BJ (cell line): ENCODE results near the gene NFASC. TPM values are rescaled to one million over a fixed set of nuclear protein-coding genes. Genes with fewer than 3 reads are reported as not detected.

Experiments used
- CTCF ChIA-PET: fragments of 350-600 bp; formaldehyde crosslinking; extraction: SDS; loops from one replicate; lab custom pipeline; 2021; ENCODE audit warnings: antibody characterized with exemption, inconsistent platforms; lab: Yijun Ruan, JAX
- POLR2A ChIA-PET: fragments of 300-600 bp; sonication (Branson Sonifier 250); formaldehyde crosslinking; extraction: SDS; loops from one replicate; lab custom pipeline; 2021; ENCODE audit warnings: antibody characterized with exemption; lab: Charles Lee
- DNase-seq: peaks from one replicate; pipeline ENCODE4 v3.0.0-alpha.2; 2011; ENCODE audit warnings: low read depth
- H3K27me3 ChIP-seq: 2 replicates; pipeline ENCODE4 v1.6.0; 2011; ENCODE audit warnings: low read length; ENCODE audit not compliant: control insufficient read depth, insufficient read depth
- H3K36me3 ChIP-seq: 2 replicates; pipeline ENCODE4 v1.5.1; 2011; ENCODE audit warnings: low read length; ENCODE audit not compliant: control insufficient read depth, insufficient read depth
- H3K4me3 ChIP-seq: 2 replicates; pipeline ENCODE4 v1.5.1; 2011; ENCODE audit warnings: low read depth, mild to moderate bottlenecking, control low read depth, low read length
- polyA plus RNA-seq: library from polyadenylated mRNA; depleted of rRNA; stranded (reverse); fragments of >200 nt; gene quantifications from 2 replicates; pipeline ENCODE4 v1.2.3, GENCODE V29; 2011
- TF ChIP-seq, protein P1 (sequence below): IDR thresholded peaks from 2 replicates; pipeline ENCODE4 v1.5.1; 2011; ENCODE audit warnings: low read depth, mild to moderate bottlenecking, control low read depth, inconsistent platforms, low read length, moderate library complexity; ENCODE audit not compliant: insufficient read depth

Gene NFASC
- polyA plus RNA-seq, 1 experiment = 10.9 TPM

DNA sequence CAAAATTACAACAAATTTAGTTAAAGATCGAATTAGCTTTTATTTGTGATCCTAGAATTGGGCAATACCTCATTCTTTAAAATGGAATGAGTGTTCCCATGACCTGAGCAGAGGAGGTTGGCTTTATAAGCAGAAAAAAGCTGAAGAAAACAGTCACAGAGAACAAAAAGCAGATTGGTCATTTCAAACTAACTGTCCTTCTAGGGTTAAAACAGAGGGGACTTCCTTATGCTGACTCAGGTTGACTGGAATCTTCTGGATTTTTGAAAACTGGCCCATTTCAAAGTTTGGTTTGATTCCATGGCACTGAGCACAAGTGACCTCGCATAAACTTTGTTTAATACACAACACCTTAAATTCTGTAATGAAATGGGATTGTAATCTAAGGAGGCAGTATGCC is 17.6 kb downstream of the NFASC start:
- ChIA-PET POLR2A (no interaction called here), CTCF (interaction anchor here (1.5 to 1.7 kb wide), 2 partner anchors 53 to 81 kb away, joined by 5 to 8 read pairs; no protein-coding TSS in a partner anchor)
- no peaks in the 10 kb centered on the region for H3K27me3 ChIP-seq
- no peaks in the 10 kb centered on the region for H3K36me3 ChIP-seq
- TF ChIP-seq, protein P1, sequence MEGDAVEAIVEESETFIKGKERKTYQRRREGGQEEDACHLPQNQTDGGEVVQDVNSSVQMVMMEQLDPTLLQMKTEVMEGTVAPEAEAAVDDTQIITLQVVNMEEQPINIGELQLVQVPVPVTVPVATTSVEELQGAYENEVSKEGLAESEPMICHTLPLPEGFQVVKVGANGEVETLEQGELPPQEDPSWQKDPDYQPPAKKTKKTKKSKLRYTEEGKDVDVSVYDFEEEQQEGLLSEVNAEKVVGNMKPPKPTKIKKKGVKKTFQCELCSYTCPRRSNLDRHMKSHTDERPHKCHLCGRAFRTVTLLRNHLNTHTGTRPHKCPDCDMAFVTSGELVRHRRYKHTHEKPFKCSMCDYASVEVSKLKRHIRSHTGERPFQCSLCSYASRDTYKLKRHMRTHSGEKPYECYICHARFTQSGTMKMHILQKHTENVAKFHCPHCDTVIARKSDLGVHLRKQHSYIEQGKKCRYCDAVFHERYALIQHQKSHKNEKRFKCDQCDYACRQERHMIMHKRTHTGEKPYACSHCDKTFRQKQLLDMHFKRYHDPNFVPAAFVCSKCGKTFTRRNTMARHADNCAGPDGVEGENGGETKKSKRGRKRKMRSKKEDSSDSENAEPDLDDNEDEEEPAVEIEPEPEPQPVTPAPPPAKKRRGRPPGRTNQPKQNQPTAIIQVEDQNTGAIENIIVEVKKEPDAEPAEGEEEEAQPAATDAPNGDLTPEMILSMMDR = no peak
- DNase-seq = peak; percentile 47
- no peak overlapping the region for H3K4me3 ChIP-seq

DNA sequence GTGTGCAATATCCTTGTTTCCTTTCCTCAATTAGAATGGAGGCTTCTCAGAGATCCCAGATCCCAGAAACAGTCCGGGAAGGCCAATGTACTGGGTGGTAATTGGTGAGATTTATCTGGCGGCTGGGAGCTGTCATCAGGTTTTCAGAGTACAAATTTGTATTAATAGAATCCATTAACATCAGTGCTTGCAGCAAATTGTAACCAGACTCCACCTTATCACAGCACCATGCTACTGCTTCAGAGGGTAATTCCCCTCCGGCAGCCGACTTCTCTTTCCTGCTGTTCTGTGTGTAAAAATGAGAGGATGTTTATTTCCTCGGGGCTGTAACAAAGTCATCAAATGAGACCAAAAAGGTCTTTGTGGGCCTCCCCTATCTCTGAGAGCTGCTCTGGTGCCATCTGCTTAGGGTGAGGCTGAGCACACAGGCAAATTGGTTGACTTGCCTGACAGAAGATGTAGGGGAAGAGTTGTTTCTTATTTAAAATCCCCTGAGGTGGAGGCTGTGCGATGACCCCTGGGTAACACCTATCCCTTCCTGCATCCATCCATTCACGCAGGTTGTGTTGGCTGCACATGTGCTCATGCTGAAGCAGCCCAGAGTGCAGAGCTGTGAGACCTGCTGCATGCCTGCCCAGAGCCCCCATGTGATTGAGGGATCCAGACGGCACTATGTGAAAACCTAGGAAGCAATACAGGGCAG is 19.2 kb downstream of the NFASC start:
- no peak overlapping the region for H3K4me3 ChIP-seq
- TF ChIP-seq, protein P1 = no peak
- H3K27me3 ChIP-seq = no peaks in the 10 kb centered on the region
- no peaks in the 10 kb centered on the region for H3K36me3 ChIP-seq
- DNase-seq = no peak
- POLR2A ChIA-PET = no interaction called here
- CTCF ChIA-PET = interaction anchor here (0.6 to 0.8 kb wide), 3 partner anchors 34 to 83 kb away, joined by 3 to 5 read pairs (median 4); no protein-coding TSS in a partner anchor

DNA sequence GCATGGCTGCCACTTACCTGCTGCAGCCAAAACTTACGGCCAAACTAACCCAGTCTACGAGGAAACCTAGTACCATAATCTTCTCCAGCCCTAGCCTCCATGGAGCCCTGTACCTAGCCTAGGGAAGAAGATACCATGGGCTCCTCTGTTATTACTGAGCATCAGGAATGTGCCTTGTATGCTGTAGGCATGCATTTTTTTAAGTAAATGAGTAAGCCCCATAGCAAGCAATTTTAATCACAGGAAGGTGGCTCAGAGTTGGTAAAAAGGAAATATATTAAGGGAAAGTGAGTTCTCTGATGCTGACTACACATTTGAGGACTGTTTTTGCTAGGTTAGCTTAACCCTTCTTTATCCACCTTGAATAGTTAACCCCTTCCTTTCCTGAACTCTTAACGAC is 21.2 kb downstream of the NFASC start:
- TF ChIP-seq, protein P1 = no peak
- CTCF ChIA-PET = no interaction called here
- Histone ChIP-seq H3K4me3 (no peak overlapping the region), H3K27me3 (no peaks in the 10 kb centered on the region), H3K36me3 (no peaks in the 10 kb centered on the region)
- no peak for DNase-seq
- POLR2A ChIA-PET = no interaction called here

DNA sequence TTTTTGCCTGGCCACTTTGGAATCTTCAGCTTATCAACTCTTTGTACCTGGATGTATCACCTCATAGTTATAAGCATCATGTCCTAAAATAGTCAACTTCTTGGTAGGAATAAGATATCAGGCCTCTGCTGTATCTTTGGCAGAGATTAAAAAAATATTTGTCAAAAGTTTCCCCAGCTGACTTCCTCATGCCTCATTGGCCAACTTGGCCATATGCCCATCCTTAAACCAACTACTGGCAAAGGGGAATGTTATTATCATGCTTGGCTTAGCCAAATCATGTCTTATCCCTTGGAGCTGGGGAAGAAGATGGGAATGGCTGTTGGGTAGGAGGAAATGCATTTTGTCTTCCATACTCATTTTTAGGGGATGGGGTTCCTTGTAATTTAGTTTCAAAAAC is 23.4 kb downstream of the NFASC start:
- ChIA-PET CTCF (interaction anchor here (1.0 to 2.9 kb wide), 4 partner anchors 30 to 91 kb away, joined by 3 to 12 read pairs (median 4); no protein-coding TSS in a partner anchor), POLR2A (no interaction called here)

DNA sequence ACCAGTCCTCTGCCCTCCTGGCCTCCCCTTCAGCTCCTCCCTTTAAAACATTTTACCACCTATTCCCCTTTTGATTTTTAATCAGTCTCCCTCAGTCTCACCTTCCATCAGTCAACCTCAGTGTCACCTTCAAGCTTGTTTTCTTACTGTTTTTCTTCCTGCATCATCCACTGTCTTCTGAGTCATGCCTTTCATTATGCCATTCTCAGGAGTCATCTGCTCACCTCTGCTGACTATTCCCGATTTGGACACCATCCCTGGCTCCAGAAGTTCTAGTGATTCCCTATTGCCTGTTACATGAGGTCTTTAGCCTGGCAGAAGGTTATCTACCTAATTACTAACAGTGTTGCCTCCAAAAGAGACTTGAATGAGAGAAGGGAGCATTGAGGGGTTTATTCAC is 23.9 kb downstream of the NFASC start:
- CTCF ChIA-PET = interaction anchor here (1.0 to 2.9 kb wide), 4 partner anchors 29 to 91 kb away, joined by 3 to 12 read pairs (median 4); no protein-coding TSS in a partner anchor

More for the DNA sequence above, 23.4 kb downstream of the NFASC start:
- H3K4me3 ChIP-seq = no peak overlapping the region
- DNase-seq = no peak
- H3K27me3 ChIP-seq = no peaks in the 10 kb centered on the region
- no peaks in the 10 kb centered on the region for H3K36me3 ChIP-seq
- TF ChIP-seq, protein P1 = no peak

More for the DNA sequence above, 23.9 kb downstream of the NFASC start:
- TF ChIP-seq, protein P1 = no peak
- H3K36me3 ChIP-seq = no peaks in the 10 kb centered on the region
- POLR2A ChIA-PET = no interaction called here
- no peaks in the 10 kb centered on the region for H3K27me3 ChIP-seq
- no peak for DNase-seq
- H3K4me3 ChIP-seq = no peak overlapping the region
